Caco-2 (cell line): Measurements from ENCODE around the gene PRG3. TPM values are rescaled to one million over a fixed set of nuclear protein-coding genes. Genes with fewer than 3 reads are reported as not detected.

Source experiments
- BruUV-seq: library from RNA; stranded (reverse); fragments of 400-500 nt; replicated peaks from 2 replicates; lab custom pipeline; 2021; lab: Mats Ljungman, UMichigan
- CTCF ChIA-PET: fragments of 300-600 bp; sonication (Branson Sonifier 250); formaldehyde crosslinking; loops from one replicate; lab custom pipeline; 2022; ENCODE audit warnings: antibody characterized with exemption; lab: Charles Lee
- POLR2A ChIA-PET: fragments of 300-600 bp; sonication (Branson Sonifier 250); formaldehyde crosslinking; loops from one replicate; lab custom pipeline; 2022; ENCODE audit warnings: antibody characterized with exemption; lab: Charles Lee
- DNase-seq, 2 experiments: peaks; one replicate each; pipeline versions ENCODE4 v3.0.0 to v3.0.0-alpha.2; 2020 to 2022
- H3K27me3 ChIP-seq: replicated peaks from 2 replicates; pipeline ENCODE4 v1.6.0; 2011; ENCODE audit warnings: low read length; ENCODE audit not compliant: control insufficient read depth, insufficient read depth
- H3K36me3 ChIP-seq: 2 replicates; pipeline ENCODE4 v1.5.1; 2011; ENCODE audit warnings: low read length; ENCODE audit not compliant: control insufficient read depth, insufficient read depth
- H3K4me1 ChIP-seq: fragments of 250-450 bp; sonication (Bioruptor Pico); 2 replicates; pipeline ENCODE4 v1.5.1; 2020; ENCODE audit warnings: mild to moderate bottlenecking
- H3K4me3 ChIP-seq: 2 replicates; pipeline ENCODE4 v1.5.1; 2011; ENCODE audit warnings: low read depth, mild to moderate bottlenecking, control low read depth, low read length
- H3K9me3 ChIP-seq: fragments of 250-450 bp; sonication (Bioruptor Pico); 2 replicates; pipeline ENCODE4 v1.5.1; 2020; ENCODE audit warnings: mild to moderate bottlenecking, moderate library complexity
- H3K27ac Mint-ChIP-seq: one replicate; pipeline ENCODE4 v1.8.0; 2022; ENCODE audit warnings: mixed read lengths; ENCODE audit not compliant: unreplicated experiment
- H3K27me3 Mint-ChIP-seq: one replicate; pipeline ENCODE4 v1.8.0; 2022; ENCODE audit warnings: mixed read lengths; ENCODE audit not compliant: insufficient read depth, unreplicated experiment
- H3K36me3 Mint-ChIP-seq: one replicate; pipeline ENCODE4 v1.8.0; 2022; ENCODE audit warnings: mild to moderate bottlenecking, mixed read lengths; ENCODE audit not compliant: insufficient read depth, unreplicated experiment
- H3K4me1 Mint-ChIP-seq: one replicate; pipeline ENCODE4 v1.8.0; 2022; ENCODE audit warnings: low read depth, mixed read lengths; ENCODE audit not compliant: unreplicated experiment
- H3K4me3 Mint-ChIP-seq: one replicate; pipeline ENCODE4 v1.8.0; 2022; ENCODE audit warnings: mild to moderate bottlenecking, moderate library complexity, mixed read lengths; ENCODE audit not compliant: unreplicated experiment
- H3K9me3 Mint-ChIP-seq: one replicate; pipeline ENCODE4 v1.8.0; 2022; ENCODE audit warnings: mixed read lengths; ENCODE audit not compliant: unreplicated experiment
- intact Hi-C: fragments of 100-400 bp; cut with micrococcal nuclease; formaldehyde crosslinking; loops from one replicate; pipeline ENCODE4 v1.10.0; 2022; ENCODE audit not compliant: unreplicated experiment
- total RNA-seq: library from RNA; stranded (reverse); gene quantifications from 2 replicates; pipeline ENCODE4 v1.2.3, GENCODE V29; 2022
- TF ChIP-seq, protein P1 (sequence below), 2 experiments: fragments of 200-600 bp in 1 of 2; IDR thresholded peaks; 1 replicate in 1 of 2; 2 replicates in 1 of 2; pipeline versions ENCODE4 v1.5.1 to v1.8.0; 2011 to 2022; ENCODE audit warnings: antibody characterized with exemption in 1 of 2, control low read depth in 1 of 2, inconsistent platforms in 1 of 2, low read depth in 1 of 2, low read length in 1 of 2, mild to moderate bottlenecking in 1 of 2, moderate library complexity in 1 of 2; ENCODE audit not compliant: insufficient read depth in 1 of 2, severe bottlenecking in 1 of 2, unreplicated experiment in 1 of 2

Gene PRG3
- total RNA-seq, 1 experiment from 2014 or later, result not detected

DNA sequence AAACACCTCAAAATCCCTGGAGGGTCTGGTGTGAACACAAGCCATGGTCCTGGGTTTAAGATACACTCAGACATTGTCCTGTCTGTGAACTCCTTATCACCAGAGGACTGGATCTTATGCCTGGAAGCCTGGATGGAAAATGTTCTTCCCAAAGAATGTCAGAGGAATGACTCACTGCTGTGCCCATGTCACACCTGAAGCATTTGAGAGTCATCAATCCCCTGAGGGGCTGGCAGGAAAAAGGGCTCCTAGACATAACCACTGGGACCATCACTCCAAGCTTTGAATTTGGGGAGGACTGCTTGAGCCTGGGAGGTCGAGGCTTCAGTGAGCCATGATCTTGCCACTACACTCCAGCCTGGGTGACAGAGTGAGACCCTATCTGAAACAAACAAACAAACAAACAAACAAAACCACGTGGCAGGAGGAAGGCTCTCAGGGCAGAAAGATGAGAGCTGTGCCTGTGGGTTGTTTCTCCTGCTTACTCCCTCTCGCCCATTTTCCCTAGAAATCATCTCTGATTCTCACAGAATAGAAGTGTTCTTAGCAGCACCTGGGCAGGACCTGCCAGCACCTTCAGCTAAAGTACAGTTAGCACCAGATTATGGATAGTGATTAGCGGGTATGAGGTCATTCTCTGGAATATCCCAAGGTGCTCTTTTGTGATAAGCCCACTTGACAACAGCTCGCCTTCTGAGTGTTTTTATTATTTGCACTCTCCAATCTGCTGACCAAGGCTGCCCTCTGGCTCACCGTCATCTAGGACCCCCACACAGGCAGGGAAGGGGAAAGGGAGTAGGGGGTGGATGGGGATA lies 21.4 kb upstream of the PRG3 start:
- no peaks in the 10 kb centered on the region for H3K9me3 Mint-ChIP-seq
- H3K4me1 ChIP-seq, result peaks cover 22% of the 10 kb centered on the region
- no peak overlapping the region for H3K4me3 ChIP-seq
- intact Hi-C loops, result loop anchor here (5.0 kb wide), 2 partner anchors 45 to 55 kb away; no protein-coding TSS in a partner anchor
- POLR2A ChIA-PET, result interaction anchor here (1.0 kb wide), 1 partner anchor 67 kb away, joined by 3 read pairs; the partner anchor contains the start of gene SSRP1
- H3K4me3 Mint-ChIP-seq, result no peak overlapping the region
- no TSS peak for BruUV-seq
- H3K4me1 Mint-ChIP-seq, result no peaks in the 10 kb centered on the region
- H3K36me3 Mint-ChIP-seq, result no peaks in the 10 kb centered on the region
- H3K27ac Mint-ChIP-seq, result no peak overlapping the region
- no peaks in the 10 kb centered on the region for H3K27me3 Mint-ChIP-seq
- no peaks in the 10 kb centered on the region for H3K36me3 ChIP-seq
- no peaks in the 10 kb centered on the region for H3K9me3 ChIP-seq
- TF ChIP-seq, protein P1, sequence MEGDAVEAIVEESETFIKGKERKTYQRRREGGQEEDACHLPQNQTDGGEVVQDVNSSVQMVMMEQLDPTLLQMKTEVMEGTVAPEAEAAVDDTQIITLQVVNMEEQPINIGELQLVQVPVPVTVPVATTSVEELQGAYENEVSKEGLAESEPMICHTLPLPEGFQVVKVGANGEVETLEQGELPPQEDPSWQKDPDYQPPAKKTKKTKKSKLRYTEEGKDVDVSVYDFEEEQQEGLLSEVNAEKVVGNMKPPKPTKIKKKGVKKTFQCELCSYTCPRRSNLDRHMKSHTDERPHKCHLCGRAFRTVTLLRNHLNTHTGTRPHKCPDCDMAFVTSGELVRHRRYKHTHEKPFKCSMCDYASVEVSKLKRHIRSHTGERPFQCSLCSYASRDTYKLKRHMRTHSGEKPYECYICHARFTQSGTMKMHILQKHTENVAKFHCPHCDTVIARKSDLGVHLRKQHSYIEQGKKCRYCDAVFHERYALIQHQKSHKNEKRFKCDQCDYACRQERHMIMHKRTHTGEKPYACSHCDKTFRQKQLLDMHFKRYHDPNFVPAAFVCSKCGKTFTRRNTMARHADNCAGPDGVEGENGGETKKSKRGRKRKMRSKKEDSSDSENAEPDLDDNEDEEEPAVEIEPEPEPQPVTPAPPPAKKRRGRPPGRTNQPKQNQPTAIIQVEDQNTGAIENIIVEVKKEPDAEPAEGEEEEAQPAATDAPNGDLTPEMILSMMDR (IDR thresholded peaks at IDR 0.05; ENCODE audit: insufficient read depth in 1 of 2, low read depth in 1 of 2, low read length in 1 of 2, severe bottlenecking in 1 of 2, unreplicated experiment in 1 of 2), result no peak
- DNase-seq, result no peak
- no peaks in the 10 kb centered on the region for H3K27me3 ChIP-seq
- CTCF ChIA-PET, result no interaction called here

- no peaks in the 10 kb centered on the region for H3K27me3 Mint-ChIP-seq
- intact Hi-C loops, result loop anchor here (2.0 to 5.0 kb wide), 3 partner anchors 35 to 53 kb away; no protein-coding TSS in a partner anchor
- no peak overlapping the region for H3K27ac Mint-ChIP-seq
- no peaks in the 10 kb centered on the region for H3K9me3 Mint-ChIP-seq
- H3K4me1 Mint-ChIP-seq, result no peaks in the 10 kb centered on the region
- no peak overlapping the region for H3K4me3 Mint-ChIP-seq
- H3K4me1 ChIP-seq, result peaks cover 22% of the 10 kb centered on the region
- ChIA-PET CTCF (interaction anchor here (1.0 to 1.3 kb wide), 2 partner anchors 55 to 60 kb away, joined by 3 to 6 read pairs; partner anchors contain the start of gene RTN4RL2), POLR2A (interaction anchor here (0.5 kb wide), 1 partner anchor 11 kb away, joined by 4 read pairs; no protein-coding TSS in a partner anchor)
- no peak for DNase-seq
- H3K36me3 ChIP-seq, result no peaks in the 10 kb centered on the region
- no peaks in the 10 kb centered on the region for H3K36me3 Mint-ChIP-seq
- TF ChIP-seq, protein P1 (IDR thresholded peaks at IDR 0.05; ENCODE audit: insufficient read depth in 1 of 2, low read depth in 1 of 2, low read length in 1 of 2, severe bottlenecking in 1 of 2, unreplicated experiment in 1 of 2), result no peak
- no peaks in the 10 kb centered on the region for H3K9me3 ChIP-seq
- BruUV-seq, result no TSS peak
- H3K4me3 ChIP-seq, result no peak overlapping the region
- H3K27me3 ChIP-seq, result no peaks in the 10 kb centered on the region
These were observed 19.1 kb upstream of the PRG3 start for GRCh38 chr11:57399972-57400578.

GRCh38 chr11:57399221-57399620 lies 18.3 kb upstream of the PRG3 start:
- H3K36me3 ChIP-seq, result no peaks in the 10 kb centered on the region
- ChIA-PET CTCF (interaction anchor here (1.0 to 1.3 kb wide), 2 partner anchors 54 to 61 kb away, joined by 3 to 6 read pairs; partner anchors contain the start of gene RTN4RL2), POLR2A (no interaction called here)
- no peaks in the 10 kb centered on the region for H3K9me3 Mint-ChIP-seq
- TF ChIP-seq, protein P1 (IDR thresholded peaks at IDR 0.05; ENCODE audit: insufficient read depth in 1 of 2, low read depth in 1 of 2, low read length in 1 of 2, severe bottlenecking in 1 of 2, unreplicated experiment in 1 of 2), result no peak
- H3K4me1 Mint-ChIP-seq, result no peaks in the 10 kb centered on the region
- H3K4me3 Mint-ChIP-seq, result no peak overlapping the region
- no peaks in the 10 kb centered on the region for H3K27me3 Mint-ChIP-seq
- BruUV-seq, result no TSS peak
- intact Hi-C loops, result no loop called here
- H3K36me3 Mint-ChIP-seq, result no peaks in the 10 kb centered on the region
- H3K27ac Mint-ChIP-seq, result no peak overlapping the region
- H3K27me3 ChIP-seq, result no peaks in the 10 kb centered on the region
- H3K4me1 ChIP-seq, result peaks cover 22% of the 10 kb centered on the region
- H3K9me3 ChIP-seq, result no peaks in the 10 kb centered on the region
- DNase-seq, result no peak
- no peak overlapping the region for H3K4me3 ChIP-seq
